Right ventricle myocardium superior (tissue), 1 donor: ENCODE data around the gene AMH. TPM values are rescaled to one million over a fixed set of nuclear protein-coding genes. Genes with fewer than 3 reads are reported as not detected.
A peak's percentile ranks its signal among the peaks of the same experiment; 100 is the strongest.

Experiments used
- ATAC-seq: fragments of 200-7000 bp; cut with Tn5 transposase; one replicate; pipeline ENCODE4 v1.9.1; 2020; ENCODE audit warnings: mild to moderate bottlenecking; ENCODE audit not compliant: poor library complexity
- DNase-seq: peaks from one replicate; pipeline ENCODE4 v3.0.0-alpha.2; 2020
- intact Hi-C: fragments of 100-400 bp; cut with DNase I; formaldehyde crosslinking; loops from one replicate; pipeline ENCODE4 v1.11.2; 2022
- total RNA-seq: library from RNA; stranded (reverse); fragmentation: NEBNext Ultra II Directional; extraction: Animal tissue kit (Norgen Biotek cat#: 25700); gene quantifications from one replicate; pipeline ENCODE4 v1.2.1, GENCODE V29; 2021
- donor health status: DM: no; HTN: yes; CAD: no; lungs with severe emphysema.

Gene AMH
- total RNA-seq, 1 donor from 2014 or later = 0.24 TPM

DNA sequence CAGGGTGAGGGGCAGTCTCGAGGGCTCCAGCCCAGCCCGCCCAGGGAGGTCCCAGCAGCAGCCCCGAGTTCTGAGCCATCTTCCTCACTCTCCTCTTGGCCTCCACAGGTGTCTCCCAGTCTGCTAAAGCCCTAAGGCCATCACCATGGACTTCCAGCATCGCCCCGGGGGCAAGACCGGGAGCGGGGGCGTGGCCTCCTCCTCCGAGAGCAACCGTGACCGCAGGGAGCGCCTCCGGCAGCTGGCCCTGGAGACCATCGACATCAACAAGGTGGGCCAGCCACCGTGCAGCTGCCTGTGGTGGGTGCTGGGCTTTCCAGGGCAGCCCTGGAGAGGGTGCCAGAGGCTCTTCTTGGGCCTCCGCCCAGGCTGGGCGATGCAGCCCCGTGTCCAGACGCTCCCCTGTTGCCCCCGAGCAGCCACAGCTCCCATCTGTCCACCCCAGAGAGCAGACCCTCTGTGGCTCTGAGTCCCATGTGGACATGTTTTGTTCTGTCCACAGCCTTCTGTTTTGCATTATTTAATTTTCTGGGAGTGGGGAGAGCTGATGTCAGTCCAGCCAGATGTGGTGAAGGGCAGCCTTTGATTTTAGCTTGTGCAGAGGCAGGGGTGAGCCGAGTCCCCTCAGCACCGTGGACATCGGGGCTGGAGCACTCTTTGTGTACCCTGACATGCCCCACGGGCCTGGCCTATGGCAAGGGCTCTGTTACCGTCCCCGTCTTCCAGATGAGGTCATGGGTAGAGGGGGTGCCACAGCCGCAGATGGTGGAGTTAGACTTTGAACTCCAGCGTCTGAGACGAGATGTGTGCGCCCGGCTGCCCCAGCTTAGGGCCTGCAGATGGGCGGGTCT is 5.6 kb upstream of the AMH start:
- ATAC-seq = no peak
- DNase-seq = no peak
- intact Hi-C loops = no loop called here

- ATAC-seq (no peak), DNase-seq (no peak)
- intact Hi-C loops = no loop called here
These were observed 5.1 kb upstream of the AMH start for GRCh38 chr19:2244125-2244411.

GRCh38 chr19:2244486-2244885 is 4.6 kb upstream of the AMH start:
- intact Hi-C loops = no loop called here
- ATAC-seq (no peak), DNase-seq (no peak)

DNA sequence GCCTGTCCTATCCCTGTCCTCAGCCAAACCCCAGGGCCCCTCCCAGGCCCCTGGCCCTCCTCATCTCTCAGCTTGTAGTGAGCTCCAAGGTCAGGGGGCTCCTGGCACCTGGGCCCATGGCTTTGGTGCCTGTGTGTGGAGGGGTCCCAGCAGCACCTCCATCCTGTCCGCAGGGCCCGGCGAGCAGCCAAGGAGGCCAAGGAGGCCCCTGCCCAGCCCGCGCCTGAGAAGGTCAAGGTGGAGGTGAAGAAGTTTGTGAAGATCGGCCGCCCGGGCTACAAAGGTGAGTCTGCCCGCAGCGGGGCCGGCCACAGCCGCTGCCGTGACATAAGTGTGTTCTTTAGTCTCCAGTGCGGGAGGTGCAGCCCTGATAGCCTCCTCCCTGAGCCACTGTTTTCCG is 3.9 kb upstream of the AMH start:
- intact Hi-C loops = no loop called here
- ATAC-seq (no peak), DNase-seq (no peak)

DNA sequence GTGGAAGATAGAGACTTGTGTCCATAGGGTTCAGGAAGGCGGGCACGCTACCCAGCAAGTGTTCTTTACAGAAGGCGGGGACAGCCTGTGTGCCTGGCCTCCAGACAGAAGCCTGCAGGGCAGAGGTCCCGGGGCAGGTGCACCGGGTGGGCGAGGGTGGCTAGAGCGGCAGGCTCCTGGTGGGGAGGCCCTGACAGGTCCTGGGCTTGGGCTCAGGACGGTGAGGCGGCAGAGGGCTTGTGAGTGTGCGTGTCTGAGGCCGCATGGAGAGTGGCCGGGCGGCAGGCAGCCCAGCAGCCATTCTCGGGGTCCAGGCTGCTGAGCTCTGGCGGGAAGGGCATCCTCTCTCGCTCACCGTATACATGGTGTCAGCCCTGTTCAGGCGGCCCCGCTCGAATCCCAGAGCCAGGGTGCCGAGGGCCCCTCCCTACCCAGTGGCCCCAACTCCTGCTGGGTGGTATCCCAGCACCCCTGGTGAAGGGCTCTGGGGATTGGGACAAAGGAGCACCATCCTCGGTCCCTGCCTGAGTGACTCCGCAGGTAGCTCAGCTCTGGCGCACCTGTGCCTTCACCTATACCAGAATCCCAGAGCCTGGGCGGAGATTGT is 3.0 kb upstream of the AMH start:
- no peak for ATAC-seq
- intact Hi-C loops = no loop called here
- DNase-seq = no peak

GRCh38 chr19:2246801-2247361 is 2.2 kb upstream of the AMH start:
- intact Hi-C loops = no loop called here
- ATAC-seq = peak; percentile 51
- DNase-seq = peak; percentile 78

- ATAC-seq (no peak), DNase-seq (no peak)
- intact Hi-C loops = no loop called here
These were observed 1.6 kb upstream of the AMH start for GRCh38 chr19:2247433-2248101.

GRCh38 chr19:2248136-2249009 is 750 bp upstream of the AMH start:
- intact Hi-C loops = no loop called here
- ATAC-seq (no peak), DNase-seq (no peak)

GRCh38 chr19:2249880-2250765 is 1.0 kb downstream of the AMH start:
- intact Hi-C loops = no loop called here
- no peak for ATAC-seq

DNA sequence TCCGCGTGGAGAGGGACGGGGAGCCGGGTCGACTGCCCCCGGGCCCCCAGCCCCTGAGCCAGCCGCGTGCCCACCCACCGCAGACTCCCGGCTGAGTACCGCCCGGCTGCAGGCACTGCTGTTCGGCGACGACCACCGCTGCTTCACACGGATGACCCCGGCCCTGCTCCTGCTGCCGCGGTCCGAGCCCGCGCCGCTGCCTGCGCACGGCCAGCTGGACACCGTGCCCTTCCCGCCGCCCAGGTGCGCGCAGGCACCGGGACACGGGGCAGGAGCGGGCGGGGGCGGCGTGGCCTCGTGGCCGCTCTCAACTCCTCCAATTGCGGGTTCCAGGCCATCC is 1.6 kb downstream of the AMH start:
- intact Hi-C loops = no loop called here
- DNase-seq (no peak), ATAC-seq (no peak)

More at GRCh38 chr19:2249880-2250765, 1.0 kb downstream of the AMH start:
- DNase-seq = no peak

- no peak for DNase-seq
- no peak for ATAC-seq
- intact Hi-C loops = no loop called here
These were observed 2.3 kb downstream of the AMH start for GRCh38 chr19:2251106-2252054.

DNA sequence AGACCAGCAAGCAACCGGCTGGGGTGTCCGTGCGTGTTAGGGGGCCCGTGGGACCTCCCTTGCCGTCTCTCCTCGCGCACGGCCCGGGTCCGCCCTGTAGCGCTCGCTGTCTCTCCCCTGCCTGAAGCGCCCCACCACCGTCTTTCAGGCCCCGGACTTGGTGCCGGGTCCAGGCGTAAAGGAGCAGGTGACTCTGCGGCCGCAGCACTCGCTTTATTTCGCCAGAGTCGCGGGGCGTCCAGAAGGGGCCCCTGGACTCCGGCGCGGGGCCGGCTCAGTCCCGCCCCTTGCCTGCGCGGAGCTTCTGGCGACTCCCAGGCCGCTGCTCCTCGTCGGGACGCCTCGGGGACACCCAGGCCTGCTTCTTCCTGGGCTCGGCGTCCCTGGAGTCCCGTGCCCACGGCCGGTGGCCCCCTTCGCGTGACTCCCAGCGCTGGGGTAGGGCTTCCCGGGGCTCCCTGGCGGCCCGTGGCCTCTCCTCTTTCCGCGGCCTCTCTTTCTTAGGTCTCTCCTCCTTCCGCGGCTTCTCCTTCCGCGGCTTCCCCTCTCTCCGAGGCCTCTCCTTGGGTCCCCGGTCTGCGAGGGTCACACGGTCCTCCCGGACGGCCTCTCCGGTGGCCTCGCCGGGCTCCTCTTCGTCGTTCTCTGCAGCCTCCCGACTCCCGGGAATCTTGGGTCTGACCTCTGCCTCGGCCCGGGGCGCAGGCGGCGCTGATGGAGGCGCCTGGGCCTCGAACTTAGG is 3.1 kb downstream of the AMH start:
- ATAC-seq (no peak), DNase-seq (no peak)
- intact Hi-C loops = no loop called here

- intact Hi-C loops = no loop called here
- no peak for ATAC-seq
- no peak for DNase-seq
These were observed 3.6 kb downstream of the AMH start for GRCh38 chr19:2252797-2253105.

- DNase-seq (no peak), ATAC-seq (no peak)
- intact Hi-C loops = no loop called here
These were observed 4.3 kb downstream of the AMH start for GRCh38 chr19:2253106-2254063.

DNA sequence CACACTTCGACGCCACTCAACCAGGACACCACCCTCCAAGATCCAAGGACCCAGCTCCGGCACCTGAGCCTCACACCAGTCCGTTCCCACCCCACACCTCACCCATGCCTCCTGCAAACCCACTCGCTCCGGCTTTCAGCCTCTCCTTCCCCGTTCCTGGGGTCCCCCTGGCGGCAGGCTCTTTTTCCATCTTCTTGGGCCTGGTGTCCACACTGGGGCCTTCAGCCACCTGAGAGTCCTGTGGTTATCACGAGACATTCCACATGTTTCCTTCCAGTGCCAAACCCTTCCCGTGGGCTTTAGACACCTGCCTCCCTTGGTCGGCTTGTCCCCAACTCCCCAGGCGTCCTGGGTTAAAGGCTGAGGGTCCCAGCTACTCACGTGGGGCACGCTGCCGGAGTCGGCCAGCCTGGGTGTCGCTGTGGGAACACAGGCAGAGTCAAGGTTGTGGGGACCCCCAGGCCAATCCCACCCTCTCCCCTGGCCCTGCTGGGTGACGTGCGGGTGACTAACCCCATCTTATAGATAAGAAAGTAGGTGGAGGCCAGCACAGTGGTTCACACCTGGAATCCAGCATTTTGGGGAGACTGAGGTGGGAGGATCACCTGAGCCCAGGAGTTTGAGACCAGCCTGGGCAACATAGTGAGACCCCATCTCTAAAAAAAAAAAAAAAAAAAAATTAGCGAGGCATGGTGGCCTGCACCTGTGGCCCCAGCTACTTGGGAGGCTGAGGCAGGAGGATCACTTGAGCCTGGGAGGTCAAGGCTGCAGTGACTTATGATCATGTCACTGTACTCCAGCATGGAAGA is 5.1 kb downstream of the AMH start:
- no peak for ATAC-seq
- intact Hi-C loops = no loop called here
- DNase-seq = no peak
